HG02642 (cell line): ENCODE data around the gene TDRD6.
"Not testable (repeated sequence)": the region's sequence is repeated elsewhere in the genome, so short reads cannot be mapped to it uniquely, and the experiment has no call there.

Source experiments
- ATAC-seq: cut with Tn5 transposase; IDR thresholded peaks from one replicate; pipeline ENCODE4 v1.9.1; 2021; ENCODE audit warnings: mild to moderate bottlenecking; ENCODE audit not compliant: unreplicated experiment, poor library complexity

TDRD6 gene

GRCh38 chr6:46736906-46737305 is 49.2 kb downstream of the TDRD6 start:
- ATAC-seq = no peak

- no peak for ATAC-seq
Observed at GRCh38 chr6:46741482-46741881, 53.8 kb downstream of the TDRD6 start.

GRCh38 chr6:46741910-46742309 is 54.2 kb downstream of the TDRD6 start:
- ATAC-seq = no peak

GRCh38 chr6:46743425-46744158 is 55.9 kb downstream of the TDRD6 start:
- no peak for ATAC-seq

- not testable (repeated sequence) for ATAC-seq
Observed at GRCh38 chr6:46744159-46744725, 56.6 kb downstream of the TDRD6 start.

GRCh38 chr6:46745973-46746372 is 58.3 kb downstream of the TDRD6 start:
- ATAC-seq = no peak

- no peak for ATAC-seq
Observed at GRCh38 chr6:46746696-46747095, 59.0 kb downstream of the TDRD6 start, which contains the start of gene ANKRD66. ANKRD66 (plus strand) TSS chr6:46746933; CDS start chr6:46751949, 5,016 bp downstream.

- ATAC-seq = no peak
Observed at GRCh38 chr6:46748940-46749503, 61.3 kb downstream of the TDRD6 start.

GRCh38 chr6:46749731-46750130 is 62.0 kb downstream of the TDRD6 start:
- ATAC-seq = no peak

- ATAC-seq = no peak
Observed at GRCh38 chr6:46751658-46752057, 64.0 kb downstream of the TDRD6 start.
